HepG2 (cell line): ENCODE data around the gene PLOD3. TPM values are rescaled to one million over a fixed set of nuclear protein-coding genes. Genes with fewer than 3 reads are reported as not detected.

Experiments used
- ARHGAP35 ChIP-seq: sonication (generic); formaldehyde crosslinking; IDR thresholded peaks from 2 replicates; pipeline ENCODE4 v1.9.0; 2022; ENCODE audit warnings: mild to moderate bottlenecking, inconsistent platforms, moderate library complexity, missing genetic modification reagents, borderline replicate concordance
- EP300 ChIP-seq, 3 experiments: sonication (generic) in 1 of 3; formaldehyde crosslinking in 1 of 3; IDR thresholded peaks; 2 replicates each; pipeline versions ENCODE4 v1.5.1 to v1.6.1; 2011 to 2020; ENCODE audit warnings: low read depth in 2 of 3, low read length in 2 of 3, borderline replicate concordance in 1 of 3, improper control_type of control experiment in 1 of 3, mild to moderate bottlenecking in 1 of 3, missing genetic modification reagents in 1 of 3, moderate library complexity in 1 of 3
- ETS1 ChIP-seq: sonication (generic); formaldehyde crosslinking; IDR thresholded peaks from 2 replicates; pipeline ENCODE4 v1.4.0; 2020; ENCODE audit warnings: missing genetic modification reagents
- JDP2 ChIP-seq: sonication (generic); formaldehyde crosslinking; IDR thresholded peaks from 2 replicates; pipeline ENCODE4 v1.8.1; 2022; ENCODE audit warnings: missing genetic modification reagents, borderline replicate concordance
- MBNL3 ChIP-seq: fragments of 250-450 bp; sonication (Bioruptor Pico); conservative IDR thresholded peaks from 2 replicates; pipeline ENCODE4 v1.8.0; 2022; ENCODE audit warnings: mild to moderate bottlenecking, inconsistent platforms
- MTA1 ChIP-seq: sonication (generic); formaldehyde crosslinking; IDR thresholded peaks from 2 replicates; pipeline ENCODE4 v1.4.0; 2020; ENCODE audit warnings: missing genetic modification reagents, mild to moderate bottlenecking, borderline replicate concordance
- NFIB ChIP-seq: sonication (generic); formaldehyde crosslinking; IDR thresholded peaks from 2 replicates; pipeline ENCODE4 v1.9.0; 2021; ENCODE audit warnings: missing genetic modification reagents, mild to moderate bottlenecking, borderline replicate concordance
- POLR2AphosphoS5 ChIP-seq: IDR thresholded peaks from 2 replicates; pipeline ENCODE4 v1.6.1; 2012; ENCODE audit warnings: low read depth, low read length
- PPARG ChIP-seq: conservative IDR thresholded peaks from 2 replicates; pipeline ENCODE4 v1.6.1; 2016; ENCODE audit warnings: missing biosample characterization, missing genetic modification reagents
- REL ChIP-seq: sonication (generic); formaldehyde crosslinking; conservative IDR thresholded peaks from 2 replicates; pipeline ENCODE4 v1.8.0; 2022; ENCODE audit warnings: mild to moderate bottlenecking, missing genetic modification reagents, moderate library complexity
- TOE1 ChIP-seq: sonication (generic); formaldehyde crosslinking; IDR thresholded peaks from 2 replicates; pipeline ENCODE4 v1.4.0; 2020; ENCODE audit warnings: mild to moderate bottlenecking, missing genetic modification reagents
- ZFYVE20 ChIP-seq: sonication (generic); formaldehyde crosslinking; IDR thresholded peaks from 2 replicates; pipeline ENCODE4 v1.8.0; 2023; ENCODE audit warnings: low read depth, mild to moderate bottlenecking, moderate library complexity, missing genetic modification reagents, borderline replicate concordance
- ZNF572 ChIP-seq: sonication (generic); formaldehyde crosslinking; IDR thresholded peaks from 2 replicates; pipeline ENCODE4 v1.5.1; 2020; ENCODE audit warnings: mild to moderate bottlenecking, missing genetic modification reagents
- polyA plus RNA-seq, 8 experiments: library from polyadenylated mRNA; depleted of rRNA in 3 of 8; stranded (reverse) in 7 of 8; unstranded in 1 of 8; fragments of >200 nt; fragmentation: Illumina TruSeq in 4 of 8; extraction: Trizol in 4 of 8; gene quantifications; 2 replicates each; pipeline versions ENCODE4 v1.2.1 to v1.2.3, GENCODE V29; 2011 to 2016; ENCODE audit warnings: low read depth in 4 of 8, missing spikeins in 1 of 8, mixed read lengths in 1 of 8; ENCODE audit not compliant: insufficient read depth in 1 of 8
- total RNA-seq, 5 experiments: library from RNA; depleted of rRNA; stranded (reverse); fragments of >200 nt; fragmentation: Illumina TruSeq; extraction: Trizol; gene quantifications; 2 replicates each; pipeline ENCODE4 v1.2.3, GENCODE V29; 2016; ENCODE audit warnings: low read depth in 1 of 5
- TF ChIP-seq, protein P1 (sequence below): sonication (generic); formaldehyde crosslinking; IDR thresholded peaks from 2 replicates; pipeline ENCODE4 v1.8.0; 2022; ENCODE audit warnings: low read depth, missing genetic modification reagents
- TF ChIP-seq, protein P2 (sequence below): sonication (generic); formaldehyde crosslinking; IDR thresholded peaks from 2 replicates; pipeline ENCODE4 v1.4.0; 2020; ENCODE audit warnings: missing genetic modification reagents
- TF ChIP-seq, protein P3 (sequence below): sonication (generic); formaldehyde crosslinking; IDR thresholded peaks from 2 replicates; pipeline ENCODE4 v1.9.0; 2022; ENCODE audit warnings: low read depth, missing genetic modification reagents
- TF ChIP-seq, protein P4 (sequence below): sonication (generic); formaldehyde crosslinking; IDR thresholded peaks from 2 replicates; pipeline ENCODE4 v1.4.0; 2020; ENCODE audit warnings: missing genetic modification reagents

Gene PLOD3
- total and polyA plus RNA-seq, 2 of the 13 experiments (the other 11 are each of a cell fraction or from before 2014, with no cell fraction given), result 65.8 to 67.4 TPM

DNA sequence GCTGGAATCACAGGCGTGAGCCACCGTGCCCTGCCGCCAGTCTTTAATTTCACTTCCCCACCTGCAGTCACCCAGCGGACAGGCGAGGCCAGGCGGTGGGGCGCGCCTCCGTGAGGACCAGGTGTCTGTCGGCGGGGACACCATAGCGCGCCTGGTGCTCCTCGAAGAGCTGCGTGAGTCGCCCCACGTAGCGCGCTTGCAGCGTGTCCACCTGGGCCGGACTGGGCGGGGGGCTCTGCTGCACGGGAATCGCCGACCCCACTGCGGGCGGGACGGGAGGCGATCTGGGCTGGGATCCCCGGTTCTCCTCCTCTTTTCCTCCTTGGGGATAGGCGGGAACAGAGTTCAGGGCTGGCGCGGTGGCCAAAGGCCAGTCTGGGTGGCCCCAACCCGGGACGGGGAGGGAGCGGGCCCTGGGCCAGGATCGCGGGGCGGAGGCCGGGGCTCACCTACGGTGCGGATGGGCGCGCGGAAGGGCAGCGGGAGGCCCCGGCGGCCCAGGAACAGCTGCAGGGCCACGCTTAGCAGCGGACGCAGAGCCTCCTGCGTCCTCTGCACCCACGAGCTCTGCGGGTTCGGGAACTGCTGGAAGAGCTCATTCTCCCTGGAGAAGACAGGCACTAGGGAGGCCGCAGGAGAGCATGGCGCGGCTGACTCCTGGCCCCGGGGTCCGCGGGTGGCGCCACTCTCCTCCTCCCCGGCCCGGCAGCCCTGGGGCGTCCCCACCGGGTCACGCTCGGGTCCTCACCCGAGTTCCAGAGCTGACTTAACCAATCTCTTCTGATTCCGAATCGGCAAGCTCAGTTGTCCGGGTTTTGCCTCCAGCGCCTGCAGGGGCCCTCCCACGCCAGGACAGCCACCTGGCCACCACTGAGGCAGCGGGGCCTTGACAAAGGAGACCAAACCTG, 15.4 kb downstream of the PLOD3 start (continued):
- TF ChIP-seq, protein P1, sequence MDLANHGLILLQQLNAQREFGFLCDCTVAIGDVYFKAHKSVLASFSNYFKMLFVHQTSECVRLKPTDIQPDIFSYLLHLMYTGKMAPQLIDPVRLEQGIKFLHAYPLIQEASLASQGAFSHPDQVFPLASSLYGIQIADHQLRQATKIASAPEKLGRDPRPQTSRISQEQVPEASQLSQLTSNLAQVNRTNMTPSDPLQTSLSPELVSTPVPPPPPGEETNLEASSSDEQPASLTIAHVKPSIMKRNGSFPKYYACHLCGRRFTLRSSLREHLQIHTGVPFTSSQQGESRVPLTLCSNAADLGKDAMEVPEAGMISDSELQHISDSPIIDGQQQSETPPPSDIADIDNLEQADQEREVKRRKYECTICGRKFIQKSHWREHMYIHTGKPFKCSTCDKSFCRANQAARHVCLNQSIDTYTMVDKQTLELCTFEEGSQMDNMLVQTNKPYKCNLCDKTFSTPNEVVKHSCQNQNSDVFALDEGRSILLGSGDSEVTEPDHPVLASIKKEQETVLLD (CRISPR knock-in tag), result no peak
- no peak for TF ChIP-seq ZFYVE20
- TF ChIP-seq EP300 (IDR thresholded peaks at IDR 0.05; ENCODE audit: low read depth in 2 of 2, low read length in 2 of 2), result 0 out of 4 replicates have a peak, but pooled peaks of 1 of the 2 experiments have one; percentile 7
- no peak for TF ChIP-seq EP300 (CRISPR knock-in tag; IDR thresholded peaks at IDR 0.05; ENCODE audit: borderline replicate concordance)
- TF ChIP-seq, protein P2, sequence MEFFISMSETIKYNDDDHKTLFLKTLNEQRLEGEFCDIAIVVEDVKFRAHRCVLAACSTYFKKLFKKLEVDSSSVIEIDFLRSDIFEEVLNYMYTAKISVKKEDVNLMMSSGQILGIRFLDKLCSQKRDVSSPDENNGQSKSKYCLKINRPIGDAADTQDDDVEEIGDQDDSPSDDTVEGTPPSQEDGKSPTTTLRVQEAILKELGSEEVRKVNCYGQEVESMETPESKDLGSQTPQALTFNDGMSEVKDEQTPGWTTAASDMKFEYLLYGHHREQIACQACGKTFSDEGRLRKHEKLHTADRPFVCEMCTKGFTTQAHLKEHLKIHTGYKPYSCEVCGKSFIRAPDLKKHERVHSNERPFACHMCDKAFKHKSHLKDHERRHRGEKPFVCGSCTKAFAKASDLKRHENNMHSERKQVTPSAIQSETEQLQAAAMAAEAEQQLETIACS (CRISPR knock-in tag), result no peak
- TF ChIP-seq REL (CRISPR knock-in tag), result no peak
- TF ChIP-seq ETS1, result no peak; the same call in 1 of the 2 replicates
- TF ChIP-seq, protein P3, sequence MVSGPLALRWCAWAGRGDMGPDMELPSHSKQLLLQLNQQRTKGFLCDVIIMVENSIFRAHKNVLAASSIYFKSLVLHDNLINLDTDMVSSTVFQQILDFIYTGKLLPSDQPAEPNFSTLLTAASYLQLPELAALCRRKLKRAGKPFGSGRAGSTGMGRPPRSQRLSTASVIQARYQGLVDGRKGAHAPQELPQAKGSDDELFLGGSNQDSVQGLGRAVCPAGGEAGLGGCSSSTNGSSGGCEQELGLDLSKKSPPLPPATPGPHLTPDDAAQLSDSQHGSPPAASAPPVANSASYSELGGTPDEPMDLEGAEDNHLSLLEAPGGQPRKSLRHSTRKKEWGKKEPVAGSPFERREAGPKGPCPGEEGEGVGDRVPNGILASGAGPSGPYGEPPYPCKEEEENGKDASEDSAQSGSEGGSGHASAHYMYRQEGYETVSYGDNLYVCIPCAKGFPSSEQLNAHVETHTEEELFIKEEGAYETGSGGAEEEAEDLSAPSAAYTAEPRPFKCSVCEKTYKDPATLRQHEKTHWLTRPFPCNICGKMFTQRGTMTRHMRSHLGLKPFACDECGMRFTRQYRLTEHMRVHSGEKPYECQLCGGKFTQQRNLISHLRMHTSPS (CRISPR knock-in tag), result no peak
- no peak for TF ChIP-seq MTA1 (CRISPR knock-in tag)
- no peak for TF ChIP-seq MBNL3
- no peak for TF ChIP-seq TOE1 (CRISPR knock-in tag)
- no peak for TF ChIP-seq ZNF572 (CRISPR knock-in tag)
- TF ChIP-seq PPARG, result no peak
- TF ChIP-seq, protein P4, sequence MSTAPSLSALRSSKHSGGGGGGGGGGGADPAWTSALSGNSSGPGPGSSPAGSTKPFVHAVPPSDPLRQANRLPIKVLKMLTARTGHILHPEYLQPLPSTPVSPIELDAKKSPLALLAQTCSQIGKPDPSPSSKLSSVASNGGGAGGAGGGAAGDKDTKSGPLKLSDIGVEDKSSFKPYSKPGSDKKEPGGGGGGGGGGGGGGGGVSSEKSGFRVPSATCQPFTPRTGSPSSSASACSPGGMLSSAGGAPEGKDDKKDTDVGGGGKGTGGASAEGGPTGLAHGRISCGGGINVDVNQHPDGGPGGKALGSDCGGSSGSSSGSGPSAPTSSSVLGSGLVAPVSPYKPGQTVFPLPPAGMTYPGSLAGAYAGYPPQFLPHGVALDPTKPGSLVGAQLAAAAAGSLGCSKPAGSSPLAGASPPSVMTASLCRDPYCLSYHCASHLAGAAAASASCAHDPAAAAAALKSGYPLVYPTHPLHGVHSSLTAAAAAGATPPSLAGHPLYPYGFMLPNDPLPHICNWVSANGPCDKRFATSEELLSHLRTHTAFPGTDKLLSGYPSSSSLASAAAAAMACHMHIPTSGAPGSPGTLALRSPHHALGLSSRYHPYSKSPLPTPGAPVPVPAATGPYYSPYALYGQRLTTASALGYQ (CRISPR knock-in tag), result no peak; the same call in 1 of the 2 replicates
- no peak for TF ChIP-seq ARHGAP35 (CRISPR knock-in tag)
- TF ChIP-seq JDP2 (CRISPR knock-in tag), result no peak
- no peak for TF ChIP-seq NFIB (CRISPR knock-in tag)
- peak; percentile 52; the same call in 1 of the 2 replicates for TF ChIP-seq POLR2AphosphoS5
